ENCODE data around the gene ZNF211.

The ZNF211 gene

GRCh38 chr19:57671124-57671895 lies 38.3 kb downstream of the ZNF211 start:
- H3K4me3 Mint-ChIP-seq: no peak overlapping the region
- H3K27me3 Mint-ChIP-seq: peaks cover 10% of the 10 kb centered on the region
- H3K27ac Mint-ChIP-seq: no peak overlapping the region
- peaks cover 10% of the 10 kb centered on the region for H3K9me3 Mint-ChIP-seq
- intact Hi-C loops (cut with micrococcal nuclease): no loop called here
- H3K4me1 Mint-ChIP-seq (ENCODE audit: low read depth): no peaks in the 10 kb centered on the region
- no peaks in the 10 kb centered on the region for H3K36me3 Mint-ChIP-seq (ENCODE audit: low read depth)

DNA sequence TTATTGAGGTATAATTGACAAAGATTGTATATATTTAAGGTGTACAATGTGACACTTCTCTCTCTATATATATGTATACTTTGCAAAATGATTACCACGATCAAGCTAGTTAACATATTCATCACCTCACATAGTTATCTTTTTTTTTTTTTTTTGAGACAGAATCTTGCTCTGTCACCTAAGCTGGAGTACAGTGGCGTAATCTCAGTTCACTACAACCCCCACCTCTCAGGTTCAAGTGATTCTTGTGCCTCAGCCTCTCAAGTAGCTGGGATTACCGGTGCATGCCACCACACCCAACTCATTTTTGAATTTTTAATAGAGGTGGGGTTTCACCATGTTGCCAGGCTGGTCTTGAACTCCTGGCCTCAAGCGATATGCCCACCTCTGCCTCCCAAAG lies 39.5 kb downstream of the ZNF211 start:
- H3K27ac Mint-ChIP-seq: no peak overlapping the region
- H3K36me3 Mint-ChIP-seq (ENCODE audit: low read depth): no peaks in the 10 kb centered on the region
- no peak overlapping the region for H3K4me3 Mint-ChIP-seq
- intact Hi-C loops (cut with micrococcal nuclease): no loop called here
- H3K4me1 Mint-ChIP-seq (ENCODE audit: low read depth): no peaks in the 10 kb centered on the region
- peaks cover 20% of the 10 kb centered on the region for H3K9me3 Mint-ChIP-seq
- peaks cover 7% of the 10 kb centered on the region for H3K27me3 Mint-ChIP-seq

- Mint-ChIP-seq H3K4me1 (ENCODE audit: low read depth) (no peaks in the 10 kb centered on the region), H3K9me3 (peaks cover 39% of the 10 kb centered on the region), H3K27ac (no peak overlapping the region), H3K4me3 (no peak overlapping the region), H3K36me3 (ENCODE audit: low read depth) (no peaks in the 10 kb centered on the region), H3K27me3 (peaks cover 5% of the 10 kb centered on the region)
- intact Hi-C loops (cut with micrococcal nuclease): no loop called here
These were observed 42.9 kb downstream of the ZNF211 start for GRCh38 chr19:57675881-57676280.

DNA sequence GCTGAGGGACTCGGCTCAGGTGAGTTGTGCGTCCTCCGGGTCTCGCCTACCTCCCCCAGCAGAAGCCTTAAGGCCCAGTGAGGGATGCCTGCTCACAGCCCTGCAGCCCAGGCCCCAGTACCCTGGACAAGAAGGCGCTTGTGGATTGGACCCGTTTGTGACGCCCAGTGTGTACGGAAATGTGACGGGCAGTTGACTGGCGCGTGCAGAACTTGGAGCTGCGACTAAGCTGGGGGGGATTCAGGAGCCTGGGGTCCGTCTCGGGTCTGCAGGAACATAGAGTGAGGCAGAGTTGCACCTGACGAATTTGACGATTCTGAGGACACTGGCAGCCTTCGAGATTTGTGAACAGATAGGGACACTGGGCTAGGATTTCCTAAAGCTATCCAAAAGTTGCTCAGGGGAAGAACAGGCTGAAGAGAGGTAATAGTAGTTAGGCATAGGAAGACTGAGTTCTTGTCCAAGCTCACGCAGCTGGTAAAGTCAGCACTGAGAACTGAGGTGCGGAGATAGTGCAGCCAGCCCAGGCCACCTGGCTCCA lies 49.3 kb downstream of the ZNF211 start:
- intact Hi-C loops (cut with micrococcal nuclease): no loop called here

GRCh38 chr19:57686727-57687126 lies 53.8 kb downstream of the ZNF211 start:
- Mint-ChIP-seq H3K4me3 (no peak overlapping the region), H3K27ac (no peak overlapping the region), H3K36me3 (ENCODE audit: low read depth) (peaks cover 84% of the 10 kb centered on the region), H3K27me3 (no peaks in the 10 kb centered on the region), H3K4me1 (ENCODE audit: low read depth) (peaks cover 26% of the 10 kb centered on the region), H3K9me3 (peaks cover 97% of the 10 kb centered on the region)
- intact Hi-C loops (cut with micrococcal nuclease): no loop called here

More for the DNA sequence above, 49.3 kb downstream of the ZNF211 start:
- Mint-ChIP-seq H3K36me3 (ENCODE audit: low read depth) (peaks cover 60% of the 10 kb centered on the region), H3K9me3 (peaks cover 74% of the 10 kb centered on the region), H3K4me1 (ENCODE audit: low read depth) (peaks cover 26% of the 10 kb centered on the region), H3K27ac (peak overlapping the region; percentile 86), H3K27me3 (peaks cover 3% of the 10 kb centered on the region), H3K4me3 (peak overlapping the region; percentile 86)

GRCh38 chr19:57687363-57688010 lies 54.5 kb downstream of the ZNF211 start:
- no peaks in the 10 kb centered on the region for H3K27me3 Mint-ChIP-seq
- no peak overlapping the region for H3K27ac Mint-ChIP-seq
- peaks cover 80% of the 10 kb centered on the region for H3K36me3 Mint-ChIP-seq (ENCODE audit: low read depth)
- peaks cover 96% of the 10 kb centered on the region for H3K9me3 Mint-ChIP-seq
- H3K4me1 Mint-ChIP-seq (ENCODE audit: low read depth): peaks cover 22% of the 10 kb centered on the region
- no peak overlapping the region for H3K4me3 Mint-ChIP-seq
- intact Hi-C loops (cut with micrococcal nuclease): no loop called here

DNA sequence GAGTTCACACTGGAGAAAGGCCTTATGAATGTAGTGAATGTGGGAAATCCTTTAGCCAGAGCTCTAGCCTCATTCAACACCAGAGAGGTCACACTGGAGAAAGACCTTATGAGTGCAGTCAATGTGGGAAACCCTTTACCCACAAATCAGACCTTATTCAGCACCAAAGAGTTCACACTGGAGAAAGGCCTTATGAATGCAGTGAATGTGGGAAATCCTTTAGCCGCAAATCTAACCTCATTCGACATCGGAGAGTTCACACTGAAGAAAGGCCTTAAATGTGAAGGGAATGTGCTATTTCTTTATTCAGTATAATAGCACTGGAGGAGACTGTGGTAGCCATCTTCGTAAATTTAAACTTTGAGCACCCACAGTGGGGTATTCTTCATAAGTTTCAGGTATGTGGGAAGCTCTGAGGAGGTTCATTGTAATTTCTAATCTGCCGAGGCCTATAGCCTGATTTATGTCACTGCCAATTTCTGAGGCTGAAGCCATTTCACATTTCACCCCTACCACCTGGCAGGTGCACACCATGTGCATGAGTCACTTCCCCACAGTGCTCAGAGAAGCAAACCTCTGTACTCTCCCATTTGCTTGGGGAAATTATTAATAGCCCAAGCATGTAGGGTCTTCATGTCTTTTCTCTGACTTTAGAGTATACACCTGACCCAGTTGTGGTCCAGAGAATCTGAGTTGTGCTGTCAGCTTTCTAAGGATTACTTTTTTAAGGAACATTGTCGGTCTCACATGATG lies 55.2 kb downstream of the ZNF211 start:
- Mint-ChIP-seq H3K27me3 (no peaks in the 10 kb centered on the region), H3K27ac (no peak overlapping the region), H3K36me3 (ENCODE audit: low read depth) (peaks cover 78% of the 10 kb centered on the region), H3K9me3 (peaks cover 96% of the 10 kb centered on the region), H3K4me3 (no peak overlapping the region), H3K4me1 (ENCODE audit: low read depth) (peaks cover 15% of the 10 kb centered on the region)
- intact Hi-C loops (cut with micrococcal nuclease): no loop called here

GRCh38 chr19:57689750-57690149 lies 56.8 kb downstream of the ZNF211 start:
- no peaks in the 10 kb centered on the region for H3K4me1 Mint-ChIP-seq (ENCODE audit: low read depth)
- H3K27ac Mint-ChIP-seq: no peak overlapping the region
- peaks cover 96% of the 10 kb centered on the region for H3K9me3 Mint-ChIP-seq
- intact Hi-C loops (cut with micrococcal nuclease): no loop called here
- H3K36me3 Mint-ChIP-seq (ENCODE audit: low read depth): peaks cover 63% of the 10 kb centered on the region
- no peak overlapping the region for H3K4me3 Mint-ChIP-seq
- no peaks in the 10 kb centered on the region for H3K27me3 Mint-ChIP-seq

All from dendritic cell treated with granulocyte-macrophage colony-stimulating factor and Interleukin-4, amounts not matched to agents 40 ng/mL and 50 ng/mL, for 4 days (primary cell).